ENCODE data around the gene SP110.
"Not testable (repeated sequence)": the region's sequence is repeated elsewhere in the genome, so short reads cannot be mapped to it uniquely, and the experiment has no call there.

The SP110 gene
- 59.3 to 110 (median 83.6) reads per million in 4 experiments for total RNA-seq

DNA sequence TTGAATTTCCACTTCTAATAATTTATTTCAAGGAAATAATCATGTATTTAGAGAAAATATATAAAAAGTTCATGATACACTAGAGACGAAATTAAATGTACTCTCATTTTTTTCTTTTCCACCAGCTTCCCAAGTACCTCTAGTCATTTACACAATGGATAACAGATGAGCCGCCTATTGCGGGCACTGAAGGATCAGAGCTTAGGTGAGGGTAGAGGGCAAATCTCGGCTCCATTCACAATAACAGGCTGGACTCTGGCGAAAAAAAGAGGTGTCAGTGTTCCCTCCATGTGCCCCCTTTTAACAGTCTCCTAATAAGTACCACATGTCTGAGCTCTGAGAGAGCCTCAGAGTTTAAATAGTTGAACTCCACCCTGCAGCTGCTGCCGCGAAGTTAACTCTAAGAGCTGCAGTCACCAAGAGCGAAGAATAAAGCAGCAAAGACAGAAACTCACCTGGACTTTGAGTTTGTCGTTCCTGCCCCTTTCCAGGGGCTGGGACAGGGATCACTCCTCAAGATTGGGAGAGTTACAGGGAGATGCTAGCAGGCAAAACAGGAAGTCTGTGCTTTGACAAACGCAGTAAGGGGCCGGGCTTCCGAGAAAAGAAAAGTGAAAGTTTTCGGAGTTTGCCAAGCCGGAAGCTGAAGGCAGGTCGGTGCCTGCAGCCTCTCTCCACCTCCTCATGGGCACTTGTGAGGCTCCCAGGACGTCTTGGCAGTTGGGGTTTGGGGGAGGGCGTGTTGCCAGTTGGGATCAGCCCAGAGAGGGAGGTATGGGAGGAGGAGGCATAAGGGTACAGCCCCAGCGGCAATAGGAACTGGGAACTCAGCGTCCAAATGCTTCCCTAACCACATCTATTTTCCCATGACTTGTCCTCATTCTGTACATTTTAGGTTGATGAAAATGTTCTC lies at the start of gene SP110:
SP110 (minus strand) TSS at position 566 of the 913 bp plus-strand sequence. CDS start 3,057 bp downstream, outside the sequence.
- peak; percentile 53 for DNase-seq

DNA sequence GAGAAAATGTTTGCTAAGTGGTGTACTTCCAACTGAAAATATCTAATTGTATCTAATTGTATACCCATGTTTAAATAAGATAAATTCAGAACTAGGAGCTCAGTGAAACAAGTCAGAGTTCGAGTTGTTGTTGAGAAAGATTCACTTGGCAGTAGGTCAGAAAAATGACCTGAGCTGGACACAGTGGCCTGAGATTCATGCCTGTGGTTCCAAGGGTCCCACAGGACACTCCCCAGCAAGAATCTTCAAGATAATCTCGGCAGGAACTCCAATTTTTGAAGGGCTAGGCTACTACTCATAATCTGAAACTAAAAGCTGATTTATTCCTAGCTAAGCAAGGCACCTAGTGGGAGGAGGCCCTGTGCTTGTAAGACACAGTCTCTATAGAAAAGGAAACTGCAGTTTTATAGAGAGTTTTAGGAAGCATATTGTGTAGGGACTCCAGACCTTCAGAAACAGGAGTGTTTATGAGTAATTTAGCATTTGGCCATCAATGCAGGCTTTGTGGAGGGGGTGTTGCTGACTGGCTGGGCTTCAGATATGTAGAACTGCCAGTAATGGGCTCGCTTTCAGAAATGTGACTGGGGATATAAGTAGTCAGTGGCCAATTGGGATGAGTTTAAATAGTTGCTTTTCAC lies 48.9 kb upstream of the SP110 start:
- no peak for DNase-seq

DNA sequence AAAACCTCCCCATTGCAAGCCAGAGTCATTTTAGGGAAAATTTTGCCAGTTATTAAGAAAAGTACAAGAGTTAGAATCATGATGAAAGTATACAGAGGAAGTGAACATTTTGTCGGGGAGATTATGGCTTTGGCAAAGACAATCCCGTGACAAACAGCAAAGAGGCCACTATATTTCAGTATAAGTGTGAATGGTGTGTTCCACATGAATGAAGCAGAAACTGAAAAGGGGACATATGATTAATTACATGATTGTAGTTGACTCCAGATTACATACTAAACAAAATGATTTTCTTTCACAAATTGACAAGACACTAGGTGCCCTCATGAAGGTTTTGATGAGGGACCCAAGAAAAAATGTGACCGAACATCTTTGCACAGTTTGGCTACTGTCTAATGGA lies 47.8 kb upstream of the SP110 start:
- no peak for DNase-seq

DNA sequence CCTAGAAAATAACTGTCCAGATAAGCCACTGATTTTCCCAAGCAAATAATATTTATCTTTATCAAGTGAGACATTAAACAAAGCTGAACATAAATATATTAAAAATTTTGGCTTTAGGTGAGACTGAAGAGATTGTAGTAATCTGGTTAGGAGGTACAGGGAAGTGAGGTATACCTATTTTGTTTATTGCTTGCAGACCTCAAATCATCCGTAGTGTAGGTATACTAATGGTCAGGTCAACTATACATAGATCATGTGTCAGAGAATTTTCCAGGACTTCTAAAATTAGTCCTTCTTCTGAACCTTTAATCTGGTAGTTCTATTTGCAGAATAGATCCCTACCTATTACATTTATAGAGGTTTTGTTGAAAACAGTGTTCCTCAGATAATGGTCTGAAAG lies 47.3 kb upstream of the SP110 start:
- DNase-seq: no peak

DNA sequence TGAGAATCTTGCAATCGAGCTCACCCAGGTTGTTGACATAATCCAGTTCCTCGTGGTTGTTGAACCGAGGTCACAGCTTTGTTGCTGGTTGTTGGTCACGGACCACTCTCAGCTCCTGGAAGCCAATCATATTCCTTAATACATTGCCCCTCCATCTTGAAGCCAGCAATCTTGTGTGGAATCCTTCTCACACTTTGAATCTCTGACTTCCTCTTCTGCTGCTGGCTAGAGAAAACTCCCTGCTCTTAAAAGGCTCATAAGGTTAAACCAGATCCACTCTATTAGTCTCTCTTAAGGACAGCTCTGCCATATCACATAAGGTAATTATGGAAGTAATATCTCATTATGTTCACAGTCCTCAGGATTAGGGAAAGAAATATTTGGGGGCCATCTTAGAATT lies 46.9 kb upstream of the SP110 start:
- no peak for DNase-seq

DNA sequence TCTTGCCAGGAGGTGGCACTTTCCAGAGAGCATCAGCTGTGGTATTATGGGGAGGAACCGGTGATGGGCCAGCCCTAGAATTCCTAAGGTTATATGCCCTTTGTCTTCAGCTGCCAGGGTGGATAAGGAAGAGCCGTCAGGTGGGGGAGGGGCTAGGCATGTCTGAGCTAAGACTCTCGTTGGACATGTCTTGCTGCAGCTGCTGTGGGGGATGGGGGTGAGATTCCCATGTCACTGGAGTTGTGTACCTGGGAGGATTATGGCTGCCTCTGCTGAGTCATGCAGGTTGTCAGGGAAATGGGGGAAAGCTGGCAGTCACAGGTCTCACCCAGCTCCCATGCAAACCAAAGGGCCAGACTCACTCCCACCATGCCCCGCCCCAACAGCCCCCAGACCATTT lies 45.2 kb upstream of the SP110 start:
- not testable (repeated sequence) for DNase-seq

DNA sequence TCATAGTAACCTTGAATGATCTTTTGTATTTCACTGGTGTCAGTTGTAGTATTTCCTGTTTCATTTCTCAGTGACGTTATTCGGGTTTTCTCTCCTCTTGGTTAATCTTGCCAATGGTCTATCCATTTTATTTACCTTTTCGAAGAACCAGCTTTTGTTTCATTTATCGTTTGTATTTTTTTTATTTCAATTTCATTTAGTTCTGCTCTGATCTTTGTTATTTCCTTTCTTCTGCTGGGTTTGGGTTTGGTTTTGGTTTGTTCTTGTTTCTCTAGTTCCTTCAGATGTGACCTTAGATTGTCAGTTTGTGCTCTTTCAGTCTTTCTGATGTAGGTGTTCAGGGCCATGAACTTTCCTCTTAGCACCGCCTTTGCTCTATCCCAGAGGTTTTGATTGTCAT lies 42.5 kb upstream of the SP110 start:
- no peak for DNase-seq

DNA sequence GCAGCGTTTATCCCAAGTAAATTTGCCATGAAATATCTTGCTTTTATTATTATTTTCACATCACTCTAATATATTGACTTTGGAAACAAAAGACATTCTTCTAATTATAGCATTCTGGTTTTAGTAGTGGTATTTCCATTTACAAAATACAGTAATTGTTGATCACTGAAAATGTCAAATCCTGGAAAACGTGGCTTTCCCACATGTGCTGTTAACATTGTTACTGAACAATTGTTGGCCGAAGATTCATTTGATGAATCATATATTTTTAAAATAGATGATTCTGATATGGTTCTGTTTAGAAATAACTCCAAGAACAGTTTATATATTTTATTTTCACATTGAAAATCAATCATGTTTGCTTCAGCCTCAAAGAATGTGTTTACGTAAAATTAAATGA lies 38.7 kb upstream of the SP110 start:
- no peak for DNase-seq

DNA sequence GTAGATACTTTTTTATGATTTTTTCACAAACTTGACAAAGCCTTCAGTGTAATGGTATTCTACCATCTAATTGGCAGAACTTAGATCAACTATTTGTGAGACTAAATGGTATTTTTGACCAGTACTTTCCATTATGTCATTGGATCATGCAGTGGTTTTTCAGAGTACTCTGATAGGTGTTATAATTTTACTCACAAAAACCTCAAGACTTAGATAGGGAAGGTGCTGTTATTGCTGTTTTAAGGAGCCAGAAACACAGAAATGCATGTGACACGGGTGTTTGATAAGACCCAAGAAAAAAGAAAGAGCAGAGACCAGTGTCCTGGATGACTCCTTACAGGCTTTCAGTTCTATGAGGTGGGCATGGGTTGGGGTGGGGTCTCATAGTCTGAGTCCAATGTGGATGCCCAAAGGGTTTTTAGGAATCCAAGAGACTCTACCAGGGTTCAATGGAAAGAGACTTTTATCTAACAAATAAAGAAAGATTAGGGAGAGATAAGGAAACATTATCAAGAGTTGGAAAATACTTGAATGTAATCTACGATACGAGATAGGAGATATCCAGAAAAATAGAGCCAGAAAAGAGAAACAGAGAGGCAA lies 37.0 kb upstream of the SP110 start:
- DNase-seq: no peak

DNA sequence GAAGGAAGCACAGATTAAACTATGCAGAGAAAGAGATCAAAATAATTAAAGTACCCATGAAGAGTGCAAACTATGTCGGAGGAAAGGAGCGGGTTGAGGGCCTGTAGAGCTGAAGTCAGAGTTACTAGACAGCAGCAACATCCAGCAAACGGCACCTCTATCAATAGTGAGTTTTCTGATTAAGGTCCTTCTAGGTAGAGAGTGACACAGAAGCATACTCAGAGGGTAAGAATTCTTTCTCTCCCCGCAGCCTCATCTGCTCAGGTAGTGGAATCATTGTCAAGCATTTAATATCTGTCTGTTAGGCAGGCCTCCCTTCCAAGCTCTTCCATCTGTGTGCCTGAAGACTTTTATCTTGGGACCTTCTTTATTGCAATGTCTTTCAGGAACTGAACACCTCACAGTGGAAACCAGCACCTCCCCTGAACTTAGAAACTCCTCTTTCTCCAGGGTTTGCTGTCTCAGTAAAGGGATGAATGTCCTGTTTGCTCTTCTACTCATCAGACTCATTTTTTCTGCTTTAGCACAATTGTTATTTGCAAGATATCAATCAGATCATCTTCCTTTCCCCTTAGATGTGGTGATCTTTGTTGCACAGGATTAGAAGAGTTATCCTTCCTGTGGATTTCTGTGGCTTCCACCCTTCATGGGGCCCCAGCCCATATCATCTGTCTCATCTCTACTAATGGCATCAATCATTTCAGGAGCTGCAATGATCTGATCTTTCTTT lies 34.5 kb upstream of the SP110 start:
- no peak for DNase-seq

DNA sequence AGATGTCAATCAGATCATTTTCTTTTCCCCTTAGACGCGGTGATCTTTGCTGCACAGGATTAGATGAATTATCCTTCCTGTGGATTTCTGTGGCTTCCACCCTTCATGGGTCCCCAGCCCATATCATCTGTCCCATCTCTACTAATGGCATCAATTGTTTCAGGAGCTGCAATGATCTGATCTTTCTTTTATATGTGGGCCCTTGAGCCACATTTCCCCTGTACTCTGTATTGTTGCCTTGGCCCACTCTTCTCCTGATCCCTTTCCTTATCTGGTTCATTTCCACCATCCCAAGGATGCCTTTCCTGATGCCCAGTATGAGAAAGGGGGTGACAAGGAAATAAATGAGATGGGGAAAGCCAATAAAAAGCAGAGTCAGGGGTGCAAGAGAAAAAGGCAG lies 30.4 kb upstream of the SP110 start:
- DNase-seq: no peak

DNA sequence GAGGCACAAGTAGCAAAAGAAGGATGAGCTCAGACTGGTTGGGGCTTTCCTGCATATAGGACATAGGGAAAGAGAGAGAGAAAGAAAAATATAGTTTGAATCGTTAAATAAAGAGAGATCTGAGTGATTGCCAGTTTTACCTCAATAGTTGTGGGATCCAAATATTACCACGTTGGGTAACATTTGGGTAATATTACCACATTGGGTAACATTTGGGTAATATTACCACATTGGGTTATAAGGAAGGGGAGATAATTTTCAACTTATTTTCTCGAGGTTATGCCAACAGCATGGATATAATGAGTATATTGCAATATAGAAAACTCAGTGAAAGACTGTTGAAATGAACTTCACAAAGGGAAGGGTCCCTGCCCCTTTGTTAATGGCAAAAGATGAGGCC lies 26.4 kb upstream of the SP110 start:
- no peak for DNase-seq

DNA sequence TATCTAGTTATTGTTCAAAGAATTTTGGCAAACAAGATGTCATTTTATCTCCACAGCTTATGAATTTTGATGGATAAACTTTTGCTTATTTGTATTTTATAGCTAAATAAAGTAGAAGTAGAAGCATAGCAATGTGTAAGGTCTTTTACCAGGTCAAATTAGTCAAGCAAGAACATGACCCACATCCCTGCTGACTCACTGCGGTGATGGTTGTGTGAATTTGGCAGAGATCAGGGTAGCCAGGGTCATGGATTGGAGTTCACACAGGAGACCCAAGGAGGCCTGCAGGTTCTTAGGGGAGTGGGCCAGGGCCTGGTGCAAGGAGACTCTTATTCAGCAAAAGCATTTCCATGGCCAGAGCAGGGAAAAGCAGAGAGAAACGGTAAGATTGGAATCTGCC lies 24.4 kb upstream of the SP110 start:
- DNase-seq: no peak

DNA sequence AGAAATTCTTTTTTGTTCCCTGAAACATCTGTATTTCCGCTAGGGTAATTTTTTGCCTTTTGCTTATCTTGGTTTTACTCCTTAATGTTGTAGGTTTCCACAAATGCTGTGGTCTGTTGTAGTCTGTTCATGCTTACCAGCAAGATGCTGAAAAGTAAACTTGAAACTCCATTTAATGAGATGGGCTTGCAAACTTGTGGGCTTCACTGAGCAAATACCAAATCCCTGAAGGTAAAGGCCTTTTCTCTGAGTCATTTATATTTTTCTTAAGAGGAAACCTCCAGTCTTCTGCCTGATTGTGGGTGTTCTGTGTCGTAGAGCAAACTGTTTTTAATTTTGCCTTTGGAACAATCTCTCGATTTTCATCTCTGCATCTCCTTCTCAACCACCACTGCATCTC lies 15.1 kb upstream of the SP110 start:
- no peak for DNase-seq

DNA sequence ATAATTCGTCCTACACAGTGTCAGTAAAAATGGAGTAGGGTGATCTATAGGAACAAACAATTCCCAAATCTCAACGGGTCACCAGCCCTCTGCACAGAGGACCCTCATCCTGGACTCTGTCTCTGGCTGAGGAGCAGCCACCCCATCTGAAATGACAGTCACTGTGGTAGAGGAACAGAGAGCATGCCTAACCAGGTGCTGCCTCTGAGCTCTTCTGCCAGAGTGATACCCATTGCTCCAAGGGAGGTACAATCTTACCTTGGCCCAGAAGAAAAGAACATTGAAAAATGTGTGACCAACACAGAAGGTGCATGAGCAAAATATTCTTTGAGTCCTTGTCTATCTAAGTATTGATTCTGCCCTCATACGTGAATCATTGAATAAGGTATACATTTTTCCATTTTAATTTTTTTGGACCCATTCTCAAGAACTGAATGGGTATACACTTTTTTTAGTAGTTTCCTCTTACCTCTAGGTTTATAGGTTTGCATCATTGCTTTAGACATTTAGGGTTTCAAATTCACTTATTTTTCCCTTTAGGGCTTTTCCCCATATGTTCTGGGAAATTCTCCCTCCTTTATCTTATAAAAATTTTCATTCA lies 14.4 kb upstream of the SP110 start:
- no peak for DNase-seq

DNA sequence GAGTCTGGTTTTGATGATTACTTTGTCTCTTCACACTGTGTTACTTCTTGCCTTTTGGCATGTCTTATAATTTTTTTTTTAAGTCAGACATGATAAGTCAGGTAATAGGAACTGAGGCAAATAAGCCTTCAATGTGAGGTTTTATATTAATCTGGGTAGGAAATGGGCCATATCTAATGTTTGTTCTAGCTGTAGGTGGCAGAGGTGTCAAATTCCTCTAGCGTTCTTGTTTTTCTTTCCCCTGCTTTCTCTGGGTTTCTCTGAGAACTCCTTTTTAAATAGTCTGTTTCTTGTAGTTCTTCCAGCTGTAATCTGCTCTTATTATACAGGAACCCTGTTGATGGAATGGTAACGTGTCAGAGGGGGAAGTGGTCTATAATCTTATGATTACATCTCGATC lies 11.5 kb upstream of the SP110 start:
- DNase-seq: no peak

DNA sequence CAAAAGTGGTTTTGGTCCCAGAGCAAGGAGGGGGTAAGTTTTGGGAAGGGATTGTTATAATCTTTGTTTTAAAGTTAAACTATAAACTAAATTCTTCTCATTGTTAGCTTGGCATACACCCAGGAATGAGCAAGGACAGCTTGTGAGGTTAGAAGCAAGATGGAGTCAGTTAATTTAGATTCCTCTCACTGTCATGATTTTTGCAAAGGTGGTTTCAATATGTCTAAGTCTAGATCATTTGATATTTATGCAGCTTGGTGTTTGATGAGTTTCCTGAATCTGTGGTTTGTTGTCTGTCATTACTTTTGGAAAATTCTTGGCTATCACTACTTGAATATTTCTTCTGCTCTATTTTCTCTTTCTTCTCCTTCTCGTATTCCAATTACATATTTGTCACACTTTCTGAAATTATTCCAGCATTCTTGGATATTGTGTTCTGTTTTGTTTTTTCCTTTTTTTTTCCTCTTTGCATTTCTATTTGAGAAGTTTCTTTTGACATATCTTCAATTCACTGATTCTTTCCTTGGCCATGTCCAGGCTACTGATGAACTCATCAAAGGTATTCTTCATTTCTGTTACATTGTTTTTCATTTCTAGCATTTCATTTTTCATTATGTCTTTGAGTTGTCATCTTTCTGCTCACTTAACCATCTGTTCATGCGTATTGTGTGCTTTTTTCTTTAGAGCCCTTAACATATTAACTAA lies 10.9 kb upstream of the SP110 start:
- no peak for DNase-seq

DNA sequence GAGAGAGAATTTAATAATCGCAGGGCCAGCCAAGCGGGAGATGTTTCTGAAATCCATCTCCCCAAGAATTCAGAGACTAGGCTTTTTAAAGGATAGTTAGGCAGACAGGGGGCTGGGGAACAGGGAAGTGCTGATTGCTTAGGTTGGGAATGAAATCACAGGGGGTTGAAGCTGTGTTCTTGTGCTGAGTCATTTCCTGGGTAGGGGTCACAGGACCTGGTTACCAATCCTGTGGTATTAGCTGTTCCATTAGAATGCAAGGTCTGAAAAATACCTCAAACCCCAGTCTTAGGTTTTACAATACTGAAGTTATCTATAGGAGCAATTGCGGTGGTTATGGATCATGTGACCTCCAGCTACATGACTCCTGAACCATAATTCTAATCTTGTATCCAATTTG lies 10.3 kb upstream of the SP110 start:
- DNase-seq: no peak

DNA sequence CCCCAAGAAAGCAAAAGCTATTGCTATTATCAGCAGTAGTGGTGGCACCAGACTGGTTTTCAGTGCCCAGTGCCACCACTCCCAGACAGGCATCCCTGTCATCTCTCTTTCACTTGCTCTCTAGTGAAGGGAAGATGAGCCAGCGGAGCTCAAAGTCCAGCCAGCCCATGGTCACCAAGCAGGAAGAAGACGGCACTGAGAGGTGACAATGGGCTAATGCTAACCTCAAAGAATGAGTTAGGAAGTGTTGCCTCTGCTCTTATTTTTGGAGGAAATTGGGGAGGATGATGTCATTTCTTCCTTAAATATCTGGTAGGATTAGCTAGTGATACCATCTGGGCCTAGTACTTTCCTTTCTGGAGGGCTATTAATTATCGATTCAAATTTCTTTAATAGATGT lies 7.4 kb upstream of the SP110 start:
- no peak for DNase-seq

DNA sequence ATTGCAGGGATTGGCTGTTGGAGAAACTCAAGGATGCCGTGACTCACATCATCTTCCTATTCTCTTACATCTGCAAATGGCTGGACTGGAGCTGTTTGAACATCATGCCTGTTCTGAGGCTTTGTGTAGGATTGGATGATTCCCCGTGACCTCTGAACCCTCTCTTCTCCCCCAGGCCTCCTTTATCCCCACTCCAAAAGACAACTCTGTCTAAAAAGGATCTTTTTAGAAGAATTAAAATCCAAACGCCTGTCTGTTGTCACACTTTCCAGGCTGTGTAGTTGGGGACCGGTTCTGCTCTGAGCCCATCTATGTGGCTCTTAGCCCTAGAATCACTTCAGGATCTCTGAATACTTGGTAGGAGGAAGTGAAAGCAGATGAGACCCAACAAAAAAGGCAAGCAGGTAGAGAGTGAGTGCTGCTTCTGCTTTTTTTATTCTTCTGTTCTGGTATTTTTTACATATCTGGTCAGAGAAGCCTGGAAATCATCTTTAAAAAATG lies 6.3 kb upstream of the SP110 start:
- DNase-seq: no peak

DNA sequence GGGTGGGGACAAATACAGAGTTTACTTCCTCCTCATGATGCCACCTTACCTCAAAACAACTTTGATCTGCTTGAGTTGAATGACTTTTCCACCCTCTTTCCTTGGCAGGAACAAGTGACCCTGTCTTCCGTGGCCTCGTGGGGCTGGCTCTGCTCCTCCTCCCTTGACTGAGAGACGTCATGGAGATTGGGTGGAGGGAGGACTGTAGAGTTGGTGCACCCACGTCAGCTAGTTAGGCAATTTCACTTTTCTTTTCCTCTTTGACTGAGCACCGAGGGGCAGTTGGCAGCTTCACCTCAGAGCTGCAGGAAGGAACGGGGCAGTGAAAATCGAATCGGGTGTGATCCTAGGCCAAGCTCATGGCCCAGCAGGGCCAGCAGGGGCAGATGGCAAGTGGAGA lies 5.7 kb upstream of the SP110 start, which contains the start of gene SP140:
SP140 (plus strand) TSS at position 251 of the 400 bp plus-strand sequence; CDS start at position 360, 109 bp downstream.
- peak; percentile 45 for DNase-seq

DNA sequence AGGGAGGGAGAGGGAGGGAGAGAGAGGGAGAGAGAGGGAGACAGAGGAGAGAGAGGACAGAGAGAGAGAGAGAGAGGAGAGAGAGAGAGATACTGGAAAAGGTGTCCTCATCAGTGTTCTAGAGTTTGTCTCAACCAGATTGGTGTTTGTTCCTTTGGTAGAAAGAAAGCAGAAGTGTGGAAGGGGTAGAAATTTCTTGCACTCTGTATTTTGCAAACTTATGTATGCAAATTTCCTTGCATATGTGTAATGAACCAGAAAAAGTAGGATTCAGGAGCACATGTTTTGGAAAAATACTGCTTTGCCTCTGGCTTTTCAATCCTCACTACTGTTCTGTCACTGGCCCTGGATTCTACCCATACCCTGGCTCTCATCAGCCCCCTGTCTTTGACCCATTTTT lies 4.7 kb upstream of the SP110 start:
- no peak for DNase-seq

Data from effector CD8-positive, alpha-beta T cell (primary cell).